ENCODE data around the gene CEP55.

CEP55 gene

DNA sequence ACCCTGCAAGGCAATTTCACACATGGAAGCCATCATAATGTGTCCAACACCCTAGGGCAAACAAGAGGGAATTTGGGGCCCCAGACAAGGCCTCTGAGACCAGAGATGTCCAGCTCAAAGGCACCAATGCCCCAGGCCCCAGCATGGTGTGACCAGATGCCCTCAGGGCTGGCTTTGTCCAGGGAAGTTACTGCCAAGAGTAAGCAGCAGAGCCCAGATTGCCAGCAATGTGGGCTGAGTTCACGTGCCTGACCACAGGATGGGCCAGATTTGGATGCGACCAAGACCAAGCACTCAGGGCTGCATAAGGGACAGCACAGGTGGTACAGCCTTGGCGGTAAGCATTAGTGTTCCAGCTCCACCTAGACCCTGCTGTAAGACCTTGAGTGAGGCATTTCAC is 27.0 kb upstream of the CEP55 start:
- DNase-seq (ENCODE audit: low read depth in 2 of 2), result no peak

DNA sequence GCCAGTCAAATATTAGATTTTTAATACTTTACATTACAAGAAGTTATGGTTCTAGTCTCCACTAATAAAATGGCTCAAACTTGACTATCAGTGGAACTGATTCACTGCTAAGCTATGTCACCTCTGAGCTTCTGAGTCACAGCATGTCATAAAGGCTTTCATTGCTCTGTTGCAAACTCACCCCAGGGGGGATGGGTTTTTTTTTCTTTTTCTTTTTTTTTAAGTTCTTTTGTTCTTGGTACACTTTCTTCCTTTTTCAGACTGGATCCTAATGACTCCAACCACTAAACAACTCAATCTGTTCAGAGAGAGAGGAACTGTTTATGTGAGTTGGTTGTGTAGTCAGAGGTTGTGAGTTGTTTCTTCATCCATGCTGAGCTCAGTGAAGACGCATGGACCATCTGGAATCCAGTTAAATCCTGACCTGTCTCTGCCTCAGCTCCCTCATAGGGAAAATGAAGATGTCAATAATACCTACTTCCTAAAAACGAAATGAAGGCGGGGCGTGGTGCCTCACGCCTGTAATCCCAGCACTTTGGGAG is 25.2 kb upstream of the CEP55 start:
- no peak for DNase-seq (ENCODE audit: low read depth in 2 of 2)

DNA sequence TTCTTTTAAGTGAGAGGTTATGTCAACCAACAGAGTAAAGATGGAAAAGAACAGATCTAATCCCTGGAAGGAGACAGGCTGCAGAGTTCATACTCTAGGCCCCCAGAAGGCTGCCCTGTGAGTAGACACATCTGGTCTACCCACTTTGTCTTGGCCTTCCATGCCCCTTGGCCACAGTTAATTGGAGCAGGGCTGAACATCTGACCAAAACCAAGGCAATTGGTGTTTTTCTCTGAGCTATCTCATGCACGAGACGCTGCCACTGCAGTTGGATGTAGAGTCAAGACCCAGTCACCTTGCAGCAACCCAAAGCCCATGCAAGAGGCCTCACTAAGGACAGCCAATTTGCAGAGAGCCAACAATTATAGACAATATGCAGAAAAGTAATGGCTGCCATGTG is 23.3 kb upstream of the CEP55 start:
- no peak for DNase-seq (ENCODE audit: low read depth in 2 of 2)

DNA sequence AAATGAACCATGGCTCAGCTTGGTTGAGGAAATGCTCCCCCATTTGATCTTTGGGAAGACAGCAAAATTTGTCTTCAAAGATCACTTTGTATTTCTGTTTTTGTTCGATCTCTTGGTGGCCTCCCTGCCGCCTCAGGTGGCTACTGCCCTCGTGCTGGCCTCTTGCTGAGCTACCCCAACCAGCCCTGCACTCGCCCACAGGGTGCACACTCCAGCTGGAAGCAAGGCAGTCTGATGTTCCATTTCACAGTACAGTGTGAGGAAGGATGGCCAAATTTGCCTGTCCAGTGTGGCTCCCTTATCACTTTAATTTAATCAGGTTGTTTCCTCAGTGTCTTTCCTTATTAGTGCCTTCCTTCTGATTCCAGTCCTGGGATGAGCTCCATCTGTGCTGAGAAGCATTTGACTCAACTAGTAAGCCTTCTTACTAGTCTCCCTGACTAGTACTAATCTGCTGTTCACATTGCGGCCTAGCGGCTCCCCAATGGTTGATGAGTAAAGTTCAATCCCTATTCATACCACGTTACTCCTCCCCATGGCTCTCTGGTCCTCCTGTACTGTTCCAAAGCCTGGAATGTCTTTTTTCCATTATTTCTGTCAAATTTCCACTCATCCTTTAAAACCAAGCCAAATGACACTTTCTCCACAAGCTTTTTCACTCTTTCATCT is 22.5 kb upstream of the CEP55 start:
- DNase-seq (ENCODE audit: low read depth in 2 of 2), result no peak

DNA sequence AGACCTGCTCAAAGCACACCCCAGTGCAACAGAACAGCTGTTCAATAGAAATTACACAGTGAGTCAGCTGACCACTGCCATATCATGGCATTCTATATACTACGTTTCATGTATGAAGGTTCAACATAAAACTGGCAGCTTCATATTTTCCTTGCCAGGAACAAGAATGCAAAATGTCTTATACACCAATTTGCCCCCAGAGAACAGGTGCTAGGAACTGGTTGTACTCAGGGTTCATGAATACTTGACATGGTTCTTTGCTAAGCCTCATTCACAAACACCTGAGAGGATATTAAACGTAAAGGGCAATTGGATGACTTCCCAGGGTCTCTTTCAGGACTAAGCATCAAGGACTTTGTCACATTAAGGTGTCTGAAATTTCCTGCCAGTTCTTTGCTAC is 21.2 kb upstream of the CEP55 start:
- DNase-seq (ENCODE audit: low read depth in 2 of 2), result no peak

DNA sequence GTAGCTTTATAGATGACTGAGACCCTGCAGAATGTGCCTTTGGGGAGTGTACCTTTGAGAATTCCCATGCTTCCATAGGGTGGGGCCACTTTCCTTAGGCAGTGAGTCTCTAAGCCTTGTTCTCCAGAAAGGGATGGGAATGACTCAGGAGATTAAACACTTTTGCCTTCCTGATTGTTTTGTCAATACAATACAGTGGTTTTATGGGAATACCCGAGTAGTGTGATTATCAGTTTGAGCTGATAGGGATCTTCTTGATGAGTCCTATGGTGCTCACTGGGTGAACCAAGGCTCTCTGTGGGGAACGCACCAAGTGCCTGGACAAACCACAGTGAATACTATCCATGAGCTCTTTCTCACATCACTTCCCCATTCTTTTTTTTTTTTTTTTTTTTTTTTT is 20.5 kb upstream of the CEP55 start:
- DNase-seq (ENCODE audit: low read depth in 2 of 2), result no peak

DNA sequence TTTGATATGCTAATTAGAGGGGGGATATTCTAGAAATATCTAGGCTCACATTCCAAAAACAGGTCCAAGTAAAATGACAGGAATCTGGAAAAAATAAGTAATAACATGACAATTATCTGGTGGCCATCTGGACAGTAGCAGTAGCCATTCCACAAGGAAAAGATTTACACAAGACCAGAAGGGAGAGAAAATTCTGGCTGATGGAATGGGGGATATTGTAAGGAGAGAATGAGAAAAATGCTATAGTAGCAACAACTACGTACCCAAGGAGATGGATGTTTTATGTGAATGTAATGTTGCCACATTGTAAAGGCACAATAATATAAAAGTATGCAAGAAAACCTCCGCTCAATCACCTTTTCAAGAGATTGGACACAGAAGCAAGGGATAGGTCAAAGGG is 19.7 kb upstream of the CEP55 start:
- DNase-seq (ENCODE audit: low read depth in 2 of 2), result no peak

DNA sequence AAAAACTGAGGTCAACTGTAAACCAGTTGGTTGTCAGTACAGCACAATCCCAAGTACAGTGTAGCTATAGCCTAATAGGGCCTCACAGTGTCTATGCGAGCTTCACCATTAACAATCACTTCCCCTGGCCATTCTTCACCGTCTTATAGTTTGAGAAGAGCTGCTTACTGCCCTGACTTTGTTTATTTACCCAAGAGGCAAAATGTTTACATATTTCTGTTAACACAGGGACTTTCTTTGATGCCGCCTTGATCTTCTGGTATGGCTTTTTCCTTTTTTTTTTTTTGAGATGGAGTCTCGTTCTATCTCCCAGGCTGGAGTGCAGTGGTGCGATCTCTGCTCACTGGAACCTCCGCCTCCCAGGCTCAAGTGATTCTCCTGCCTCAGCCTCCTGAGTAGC is 17.5 kb upstream of the CEP55 start:
- no peak for DNase-seq (ENCODE audit: low read depth in 2 of 2)

DNA sequence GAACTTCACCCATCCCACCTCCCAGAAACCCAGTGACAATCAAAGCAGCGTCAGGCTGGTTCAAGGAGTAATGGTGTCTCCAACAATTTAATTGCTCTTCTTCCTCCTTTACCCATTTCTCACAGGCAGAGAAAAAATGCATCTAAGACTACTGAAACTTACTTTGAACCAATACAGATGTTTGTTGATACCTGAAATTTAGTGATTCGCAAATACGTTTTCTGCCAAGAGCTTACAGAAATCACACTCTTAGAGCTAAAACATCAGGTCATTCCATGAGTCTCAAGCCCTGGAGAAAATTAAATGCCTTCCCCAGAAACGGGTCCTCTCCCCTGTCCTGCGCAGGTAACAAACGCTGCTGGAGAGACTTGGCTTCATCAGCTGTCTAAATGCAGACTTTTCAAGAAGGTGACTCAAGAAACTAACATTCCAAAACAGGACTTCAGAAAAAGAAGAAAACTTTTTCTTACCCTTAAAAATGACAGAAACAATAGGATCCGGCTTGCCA is 14.7 kb upstream of the CEP55 start:
- no peak for DNase-seq (ENCODE audit: low read depth in 2 of 2)

DNA sequence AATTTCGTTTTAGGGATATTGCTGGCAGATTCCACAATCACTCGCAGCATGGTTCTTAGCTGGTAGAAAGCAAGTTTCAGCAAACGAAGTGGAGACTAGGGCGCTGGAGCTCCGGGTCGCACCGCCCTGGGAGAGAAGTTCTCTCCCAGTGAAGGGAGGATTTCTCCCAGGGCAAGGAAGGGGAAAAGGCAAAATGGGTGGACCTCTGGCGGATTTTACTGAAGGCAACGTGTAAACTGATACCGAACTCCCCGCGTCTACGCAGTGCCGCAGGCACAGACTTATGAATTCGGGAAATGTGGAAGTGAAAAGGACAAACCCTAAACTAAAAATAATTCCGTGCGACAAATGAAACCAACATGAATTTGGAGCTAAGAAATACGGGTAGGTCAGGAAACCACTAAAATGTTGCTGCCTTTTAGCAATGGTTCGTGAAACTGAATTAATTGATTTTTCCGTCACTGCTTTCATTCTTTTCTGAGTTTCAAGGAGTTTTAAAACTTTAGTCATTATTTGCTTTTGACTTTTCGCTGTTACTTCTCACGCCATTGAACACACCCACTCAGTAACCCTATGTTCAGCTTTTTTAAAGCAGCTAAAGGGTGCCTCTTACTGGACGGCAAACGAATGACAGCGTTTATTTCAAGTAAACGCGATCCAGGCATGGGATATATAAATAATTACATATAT is 14.1 kb upstream of the CEP55 start, which contains the start of gene MYOF:
TSS of gene MYOF (minus strand) at position 190 of the 690 bp plus-strand sequence. CDS start at position 50, 140 bp downstream.
- no peak for DNase-seq (ENCODE audit: low read depth in 2 of 2)

DNA sequence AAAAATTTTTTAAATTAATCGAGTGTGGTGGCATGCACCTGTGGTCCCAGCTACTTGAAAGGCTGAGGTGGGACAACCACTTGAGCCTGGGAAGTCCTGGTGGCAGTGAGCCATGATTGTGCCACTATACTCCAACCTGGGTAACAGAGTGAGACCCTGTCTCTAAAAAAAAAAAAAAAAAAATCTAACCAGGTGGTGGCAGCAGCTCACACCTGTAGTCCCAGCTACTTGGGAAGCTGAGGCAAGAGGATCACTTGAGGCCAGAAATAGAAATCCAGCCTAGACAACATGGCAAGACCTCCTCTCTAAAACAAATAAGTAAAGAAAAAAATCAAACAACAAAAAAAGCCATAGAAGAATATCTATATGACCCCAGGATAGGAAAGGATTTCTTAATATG is 10.7 kb upstream of the CEP55 start:
- no peak for DNase-seq (ENCODE audit: low read depth in 2 of 2)

DNA sequence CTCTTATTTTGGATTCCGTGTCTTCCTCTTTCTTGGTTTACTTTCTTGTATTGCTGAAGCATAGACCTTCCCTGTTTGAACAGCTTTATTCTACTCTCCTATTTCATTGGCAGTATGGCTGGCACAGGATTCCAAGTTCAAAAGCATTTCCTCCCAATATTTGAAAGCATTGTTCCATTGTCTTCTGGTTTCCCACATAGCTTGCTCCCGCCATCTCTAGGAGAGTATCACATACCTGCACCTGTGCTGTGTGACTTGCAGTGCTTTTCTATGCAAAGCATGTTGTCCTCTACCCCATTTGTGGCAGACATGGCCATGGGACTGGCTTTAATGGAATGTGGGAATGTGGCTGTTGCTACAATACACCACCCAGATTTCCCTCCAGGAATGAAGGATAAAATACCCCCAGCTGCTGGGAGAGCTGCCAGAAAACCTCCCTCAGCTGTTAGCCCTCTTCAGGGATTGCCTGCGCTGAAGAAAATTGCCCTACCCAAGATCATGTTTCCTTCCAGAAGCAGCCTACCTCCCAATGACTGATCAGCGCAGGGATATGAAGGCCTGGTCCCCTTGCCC is 7.4 kb upstream of the CEP55 start:
- DNase-seq (ENCODE audit: low read depth in 2 of 2), result no peak

DNA sequence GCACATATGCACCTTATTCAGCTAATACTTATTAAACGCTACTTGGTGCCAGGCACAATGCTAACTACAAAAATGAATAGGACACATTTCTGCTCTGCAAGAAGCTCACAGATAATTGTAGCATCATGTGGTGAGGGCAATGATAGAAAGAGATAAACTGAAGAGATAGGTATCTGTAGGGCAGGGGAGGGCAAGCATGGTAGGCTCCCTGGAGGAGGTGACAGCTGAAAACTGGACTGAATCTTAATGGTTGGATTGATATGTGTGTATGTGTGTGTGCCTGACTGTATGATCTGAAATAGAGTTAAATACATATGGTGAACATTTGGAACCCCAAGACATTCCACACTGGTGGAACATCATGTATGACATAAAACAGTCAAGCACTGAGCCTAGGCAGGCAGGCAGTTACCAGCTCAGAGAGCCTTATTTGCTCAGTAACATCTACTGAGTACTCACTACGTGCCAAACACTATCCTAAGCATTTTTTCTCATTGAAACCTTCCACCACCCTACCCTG is 4.8 kb upstream of the CEP55 start:
- DNase-seq (ENCODE audit: low read depth in 2 of 2), result no peak

DNA sequence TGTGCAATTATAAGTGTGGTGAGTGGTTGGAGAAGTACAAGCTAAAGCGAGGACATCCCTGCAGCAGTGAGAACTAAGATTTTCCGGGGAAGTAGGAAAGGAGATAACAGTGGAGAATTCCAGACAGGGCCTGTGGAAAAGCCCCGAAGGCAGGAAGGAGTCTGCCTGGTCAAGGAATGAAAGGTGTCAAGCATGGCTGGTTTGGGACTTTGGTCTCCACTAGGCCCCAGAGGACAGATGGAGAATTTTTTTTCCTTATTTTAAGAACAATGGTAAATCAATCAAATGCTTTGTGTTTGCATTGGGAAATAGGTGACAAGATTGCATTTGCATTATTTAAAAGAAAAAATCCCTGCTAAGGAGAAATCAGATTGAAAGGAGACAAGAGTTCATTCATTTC is 3.2 kb upstream of the CEP55 start:
- DNase-seq (ENCODE audit: low read depth in 2 of 2), result no peak

DNA sequence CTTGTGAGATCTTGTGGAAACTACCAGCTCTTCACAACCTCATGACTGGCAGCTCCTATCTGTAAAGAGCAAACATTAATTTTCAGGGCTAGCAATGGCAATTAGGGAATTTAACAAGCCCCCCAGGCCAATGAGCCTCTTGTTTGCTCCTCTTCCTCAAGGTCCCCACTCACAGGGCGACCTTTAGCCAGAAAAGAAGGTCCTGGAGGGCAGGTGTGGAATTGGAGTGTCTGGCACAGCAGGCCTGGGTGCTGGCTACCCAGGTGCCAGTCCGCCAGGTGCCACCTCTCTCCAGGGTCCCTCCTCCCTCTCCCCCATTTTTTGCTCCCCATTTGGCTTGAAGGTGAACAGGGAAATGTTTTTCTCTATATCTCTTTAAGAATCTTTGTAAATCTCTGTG is 1.9 kb upstream of the CEP55 start:
- DNase-seq (ENCODE audit: low read depth in 2 of 2), result no peak

DNA sequence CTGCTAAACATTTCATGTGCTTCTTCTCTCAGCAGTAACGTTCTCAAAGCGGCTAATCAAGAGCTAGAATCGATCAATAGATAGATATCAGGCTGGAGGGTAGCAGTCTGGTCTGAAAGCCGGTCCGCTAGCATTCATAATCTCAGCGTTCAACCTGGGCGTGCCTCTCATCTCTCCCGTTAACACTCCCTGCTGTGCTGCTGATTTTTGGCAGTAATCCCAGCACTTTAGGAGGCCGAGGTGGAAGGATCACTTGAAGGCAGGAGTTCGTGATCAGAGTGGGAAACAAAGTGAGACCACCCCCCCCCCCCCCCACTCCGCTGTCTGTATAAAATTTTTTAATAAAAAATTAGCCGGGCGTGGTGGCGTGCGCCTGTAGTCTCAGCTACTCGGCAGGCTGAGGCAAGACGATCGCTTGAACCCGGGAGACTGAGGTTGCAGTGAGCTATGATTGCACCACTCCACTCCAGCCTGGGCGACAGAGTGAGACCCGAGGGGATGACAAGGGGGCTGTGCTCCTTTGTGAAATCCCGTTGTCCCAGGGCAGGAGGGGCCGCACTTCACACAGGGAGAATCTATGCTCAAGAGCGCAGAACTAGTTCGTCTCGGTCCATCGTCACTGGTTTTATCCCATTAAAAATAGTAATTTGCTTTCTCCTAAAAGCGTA is 624 bp upstream of the CEP55 start:
- DNase-seq (ENCODE audit: low read depth in 2 of 2), result no peak

DNA sequence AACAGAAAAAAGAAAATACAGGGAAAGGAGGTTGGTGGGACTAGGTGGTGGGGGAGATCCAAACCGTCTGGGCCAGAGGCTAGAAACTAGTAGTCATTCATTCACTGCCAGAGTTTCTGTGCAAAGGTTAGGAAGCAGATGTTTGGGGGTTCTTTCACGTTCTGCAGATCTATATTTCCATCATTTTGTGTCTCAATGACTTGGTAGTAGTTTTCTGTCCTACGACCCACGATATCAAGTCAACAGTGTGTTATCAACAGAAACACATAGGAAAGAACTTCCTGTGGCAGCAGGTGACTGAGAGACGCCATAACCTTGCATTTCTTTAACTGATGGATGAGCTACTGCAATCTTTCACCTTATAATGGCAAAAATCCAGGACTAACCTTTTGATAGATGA is 1.8 kb downstream of the CEP55 start:
- no peak for DNase-seq (ENCODE audit: low read depth in 2 of 2)

DNA sequence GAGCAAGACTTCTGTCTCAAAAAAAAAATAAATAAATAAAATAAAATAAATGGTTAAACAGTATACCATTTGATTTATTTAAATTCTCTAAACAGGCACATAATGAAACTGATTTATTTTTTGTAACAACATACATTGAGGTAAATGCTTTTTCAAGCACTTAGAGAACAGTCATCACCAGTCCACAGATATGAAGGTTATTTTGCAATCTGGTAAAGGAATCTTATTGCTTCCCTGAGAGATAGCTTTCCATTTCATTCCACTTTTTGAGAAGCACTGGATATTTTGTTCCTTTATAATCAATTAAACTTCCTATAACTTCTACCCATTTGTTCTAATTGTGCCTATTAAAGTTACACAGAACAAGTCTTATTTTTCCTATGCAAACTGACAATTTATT is 5.2 kb downstream of the CEP55 start:
- DNase-seq (ENCODE audit: low read depth in 2 of 2), result no peak

DNA sequence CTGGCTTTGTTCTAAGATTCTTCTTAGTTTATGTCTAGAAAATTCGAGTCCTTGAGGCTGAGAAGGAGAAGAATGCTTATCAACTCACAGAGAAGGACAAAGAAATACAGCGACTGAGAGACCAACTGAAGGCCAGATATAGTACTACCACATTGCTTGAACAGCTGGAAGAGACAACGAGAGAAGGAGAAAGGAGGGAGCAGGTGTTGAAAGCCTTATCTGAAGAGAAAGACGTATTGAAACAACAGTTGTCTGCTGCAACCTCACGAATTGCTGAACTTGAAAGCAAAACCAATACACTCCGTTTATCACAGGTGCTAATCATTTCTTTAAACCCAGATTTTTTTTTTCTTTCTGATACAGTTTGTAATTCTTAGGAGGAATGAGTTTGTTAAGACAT is 6.7 kb downstream of the CEP55 start:
- DNase-seq (ENCODE audit: low read depth in 2 of 2), result no peak

DNA sequence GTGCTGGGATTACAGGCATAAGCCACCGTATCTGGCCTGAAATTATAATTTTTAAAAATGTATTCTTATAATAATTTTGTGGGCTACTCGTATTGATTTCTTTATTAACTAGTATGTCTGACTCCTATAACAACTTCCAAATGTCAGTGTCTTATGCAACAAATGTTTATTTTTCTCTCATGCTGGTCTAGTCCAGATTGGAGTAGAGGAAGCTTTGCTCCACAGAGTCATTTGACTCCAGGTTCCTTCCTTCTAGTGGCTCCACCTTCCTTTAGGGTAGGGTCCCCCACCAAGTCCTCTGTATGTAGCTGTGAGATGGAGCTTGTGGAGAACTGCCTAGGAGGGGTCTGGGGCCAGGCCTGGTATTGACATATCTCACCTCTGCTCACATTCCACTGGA is 8.7 kb downstream of the CEP55 start:
- DNase-seq (ENCODE audit: low read depth in 2 of 2), result no peak

DNA sequence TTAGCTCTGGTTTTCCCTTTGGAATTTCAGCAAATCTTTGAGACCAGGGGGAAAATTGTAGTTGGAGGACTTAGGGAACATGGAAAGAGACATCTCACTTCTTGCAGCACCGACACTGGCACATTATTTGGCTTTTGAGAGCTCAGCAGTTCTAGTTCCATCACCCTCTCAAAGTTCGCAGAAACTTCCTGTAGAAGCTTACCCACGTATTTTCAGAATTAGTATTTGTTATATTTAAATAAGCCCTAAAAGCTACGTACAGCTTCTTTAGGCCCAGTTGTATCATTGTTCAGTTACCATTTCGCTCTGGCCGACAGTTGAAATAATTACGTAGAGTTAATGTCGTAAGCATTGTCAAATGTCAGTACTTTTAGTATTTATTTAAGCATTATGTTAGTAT is 13.4 kb downstream of the CEP55 start:
- DNase-seq (ENCODE audit: low read depth in 2 of 2), result no peak

DNA sequence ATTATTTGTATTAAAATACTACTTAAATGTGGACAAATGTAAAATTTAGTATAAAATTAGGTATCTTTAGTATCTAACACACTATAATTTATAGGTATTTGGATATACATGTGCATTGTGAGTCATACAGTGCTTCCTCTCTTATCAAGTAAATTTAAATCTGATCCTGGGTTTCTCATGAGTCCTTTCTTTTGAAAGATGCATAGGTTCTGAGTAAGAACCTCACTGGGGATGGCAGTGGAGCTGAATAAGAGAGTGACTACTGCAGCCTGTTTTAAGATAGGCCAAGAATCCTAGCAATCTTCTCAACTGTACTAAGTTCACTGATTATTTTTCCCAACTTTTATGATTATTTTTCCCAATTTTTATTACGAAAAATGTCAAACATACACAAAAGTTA is 16.2 kb downstream of the CEP55 start:
- no peak for DNase-seq (ENCODE audit: low read depth in 2 of 2)
